SK-MEL-5 (cell line): ENCODE measurements around the gene ATG9B. TPM values are rescaled to one million over a fixed set of nuclear protein-coding genes. Genes with fewer than 3 reads are reported as not detected.
"Not testable (repeated sequence)": the region's sequence is repeated elsewhere in the genome, so short reads cannot be mapped to it uniquely, and the experiment has no call there.

Experiments used
- DNase-seq: peaks from one replicate; pipeline ENCODE4 v3.0.0-alpha.2; 2016; ENCODE audit warnings: low read depth, low spot score
- in situ Hi-C: cut with HindIII; loops from 2 replicates; pipeline ENCODE4 v1.10.0; 2016; ENCODE audit warnings: low sequenced_read_pairs, high pct_unique_total_duplicates, low pct_unique_long_range_greater_than_20kb
- total RNA-seq: library from RNA; depleted of rRNA; stranded (reverse); fragments of >200 nt; shearing (Covaris generic); gene quantifications from 2 replicates; pipeline ENCODE4 v1.2.3, GENCODE V29; 2014

ATG9B gene
- total RNA-seq, 1 experiment from 2014 or later: 0.13 TPM

- DNase-seq, in situ Hi-C loops: not testable (repeated sequence)
Measured at GRCh38 chr7:151026771-151027727, 2.8 kb upstream of the ATG9B start.

GRCh38 chr7:151025924-151026671 lies 1.8 kb upstream of the ATG9B start:
- DNase-seq: no peak

GRCh38 chr7:151023232-151023631 lies 1.1 kb downstream of the ATG9B start:
- DNase-seq: no peak
- in situ Hi-C loops: no loop called here

More at GRCh38 chr7:151025924-151026671, 1.8 kb upstream of the ATG9B start:
- in situ Hi-C loops: no loop called here

GRCh38 chr7:151020231-151020630 lies 4.1 kb downstream of the ATG9B start:
- in situ Hi-C loops: no loop called here
- no peak for DNase-seq

- in situ Hi-C loops: no loop called here
- DNase-seq: no peak
Measured at GRCh38 chr7:151019130-151019447, 5.2 kb downstream of the ATG9B start.

GRCh38 chr7:151018421-151019129 lies 5.7 kb downstream of the ATG9B start:
- in situ Hi-C loops: no loop called here
- no peak for DNase-seq

GRCh38 chr7:151017953-151018420 lies 6.3 kb downstream of the ATG9B start:
- in situ Hi-C loops: no loop called here
- DNase-seq: peak; percentile 66

- in situ Hi-C loops: no loop called here
- no peak for DNase-seq
Measured at GRCh38 chr7:151017370-151017952, 6.8 kb downstream of the ATG9B start.

GRCh38 chr7:151016942-151017341 lies 7.4 kb downstream of the ATG9B start:
- in situ Hi-C loops: no loop called here
- DNase-seq: no peak

GRCh38 chr7:151016505-151016904 lies 7.8 kb downstream of the ATG9B start:
- no peak for DNase-seq
- in situ Hi-C loops: no loop called here

GRCh38 chr7:151015967-151016366 lies 8.3 kb downstream of the ATG9B start:
- DNase-seq: no peak
- in situ Hi-C loops: no loop called here

- no peak for DNase-seq
- in situ Hi-C loops: no loop called here
Measured at GRCh38 chr7:151014950-151015349, 9.3 kb downstream of the ATG9B start.

GRCh38 chr7:151013733-151014497 lies 10.4 kb downstream of the ATG9B start:
- in situ Hi-C loops: no loop called here
- DNase-seq: no peak

GRCh38 chr7:151013356-151013732 lies 10.9 kb downstream of the ATG9B start:
- in situ Hi-C loops: no loop called here
- DNase-seq: no peak

- in situ Hi-C loops: no loop called here
- peak; percentile 66 for DNase-seq
Measured at GRCh38 chr7:151012911-151013347, 11.4 kb downstream of the ATG9B start.

- in situ Hi-C loops: no loop called here
- no peak for DNase-seq
Measured at GRCh38 chr7:151012031-151012692, 12.1 kb downstream of the ATG9B start.
